ENCODE data around the gene SIPA1L3.

The SIPA1L3 gene

DNA sequence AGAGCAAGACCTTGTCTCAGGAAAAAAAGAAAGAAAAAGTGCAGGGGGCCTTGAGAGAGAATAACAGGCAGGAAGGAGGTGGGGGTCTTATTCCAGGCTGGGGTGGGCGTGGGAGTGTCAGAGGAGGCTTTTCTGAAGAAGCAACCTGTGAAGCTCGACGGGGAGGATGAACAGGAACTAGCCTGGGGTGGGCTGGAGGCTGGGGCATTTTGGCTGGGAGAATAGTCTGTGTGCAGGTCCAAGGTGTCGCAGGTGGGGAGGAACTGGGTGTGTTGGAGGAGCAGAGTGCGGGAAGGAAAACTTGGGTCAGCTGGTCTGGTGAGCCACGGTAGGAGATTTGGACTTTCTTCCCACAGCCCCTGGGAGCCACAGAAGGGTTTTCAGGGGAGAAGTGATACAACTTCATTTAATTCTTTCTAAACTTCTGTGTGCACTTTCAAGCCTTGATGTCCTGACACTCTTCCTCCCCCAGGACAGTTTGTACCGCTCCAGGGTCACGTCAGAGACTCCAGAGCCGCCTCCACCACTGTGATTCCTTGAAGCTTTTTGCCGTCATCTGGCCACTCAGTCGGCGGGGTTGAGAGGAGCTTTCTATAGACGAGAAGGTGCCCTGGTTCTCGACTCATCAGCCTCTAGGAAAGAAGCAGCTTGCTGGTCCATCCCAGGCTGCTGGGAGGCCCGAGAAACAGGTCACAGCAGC, 138.7 kb downstream of the SIPA1L3 start:
- H3K36me3 ChIP-seq (ENCODE audit: insufficient read depth), result no peaks in the 10 kb centered on the region
- no peak overlapping the region for H3K4me2 ChIP-seq
- H3K79me2 ChIP-seq (ENCODE audit: insufficient read depth, low read depth), result no peaks in the 10 kb centered on the region
- H2AFZ ChIP-seq (ENCODE audit: low read depth), result no peak overlapping the region
- H3K4me3 ChIP-seq (IDR thresholded peaks at IDR 0.05; ENCODE audit: insufficient read depth, low read depth, low read length), result no peak overlapping the region
- no peak overlapping the region for H3K27ac ChIP-seq
- TF ChIP-seq, protein P1, sequence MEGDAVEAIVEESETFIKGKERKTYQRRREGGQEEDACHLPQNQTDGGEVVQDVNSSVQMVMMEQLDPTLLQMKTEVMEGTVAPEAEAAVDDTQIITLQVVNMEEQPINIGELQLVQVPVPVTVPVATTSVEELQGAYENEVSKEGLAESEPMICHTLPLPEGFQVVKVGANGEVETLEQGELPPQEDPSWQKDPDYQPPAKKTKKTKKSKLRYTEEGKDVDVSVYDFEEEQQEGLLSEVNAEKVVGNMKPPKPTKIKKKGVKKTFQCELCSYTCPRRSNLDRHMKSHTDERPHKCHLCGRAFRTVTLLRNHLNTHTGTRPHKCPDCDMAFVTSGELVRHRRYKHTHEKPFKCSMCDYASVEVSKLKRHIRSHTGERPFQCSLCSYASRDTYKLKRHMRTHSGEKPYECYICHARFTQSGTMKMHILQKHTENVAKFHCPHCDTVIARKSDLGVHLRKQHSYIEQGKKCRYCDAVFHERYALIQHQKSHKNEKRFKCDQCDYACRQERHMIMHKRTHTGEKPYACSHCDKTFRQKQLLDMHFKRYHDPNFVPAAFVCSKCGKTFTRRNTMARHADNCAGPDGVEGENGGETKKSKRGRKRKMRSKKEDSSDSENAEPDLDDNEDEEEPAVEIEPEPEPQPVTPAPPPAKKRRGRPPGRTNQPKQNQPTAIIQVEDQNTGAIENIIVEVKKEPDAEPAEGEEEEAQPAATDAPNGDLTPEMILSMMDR (conservative IDR thresholded peaks at IDR 0.05; ENCODE audit: low read depth, low read length), result no peak
- H4K20me1 ChIP-seq (ENCODE audit: insufficient read depth), result no peaks in the 10 kb centered on the region
- peaks cover 7% of the 10 kb centered on the region for H3K4me1 ChIP-seq (ENCODE audit: low read depth, poor library complexity, severe bottlenecking)
- H3K9ac ChIP-seq, result no peak overlapping the region
- H3K27me3 ChIP-seq (ENCODE audit: insufficient read depth, low read depth), result no peaks in the 10 kb centered on the region

DNA sequence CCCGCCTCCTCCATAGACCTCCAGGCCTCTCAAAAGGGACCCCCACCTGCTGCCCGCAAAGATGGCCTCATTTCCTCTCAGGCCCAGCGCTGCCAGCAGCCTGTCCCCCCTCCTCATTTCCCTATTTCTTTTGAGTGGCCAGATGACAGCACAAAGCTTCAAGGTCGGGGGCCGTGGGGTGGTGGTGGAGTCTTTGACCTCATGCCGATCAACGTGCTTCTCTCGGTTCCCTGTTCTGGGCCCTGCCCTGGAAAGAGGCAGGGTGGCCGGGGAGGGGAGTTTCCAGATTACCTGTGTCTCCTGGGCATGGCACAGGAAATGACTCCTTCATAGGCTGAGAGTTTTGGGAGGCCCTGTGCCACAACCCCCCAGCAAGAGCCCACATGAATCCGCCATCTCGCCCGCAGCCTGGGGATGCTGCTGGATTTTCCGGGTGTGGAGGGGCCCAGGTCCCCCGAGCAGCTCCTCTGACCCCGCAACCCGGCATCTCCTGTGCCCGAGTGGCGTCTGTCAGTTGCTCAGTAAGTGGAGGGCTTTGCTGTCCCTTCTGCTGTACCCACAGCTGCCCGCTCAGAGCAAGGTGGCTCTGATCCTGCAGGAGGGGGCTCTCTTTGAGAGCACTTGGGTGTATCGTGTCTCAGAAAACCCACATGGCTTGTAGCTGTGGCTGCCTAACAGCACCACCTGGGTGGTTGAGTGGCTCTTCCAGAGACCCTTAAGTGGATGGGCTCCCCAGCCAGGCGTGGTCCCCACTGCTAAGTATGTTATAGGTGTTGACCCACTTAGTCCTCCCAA, 139.4 kb downstream of the SIPA1L3 start:
- H3K27me3 ChIP-seq (ENCODE audit: insufficient read depth, low read depth), result no peaks in the 10 kb centered on the region
- no peaks in the 10 kb centered on the region for H4K20me1 ChIP-seq (ENCODE audit: insufficient read depth)
- H3K9ac ChIP-seq, result no peak overlapping the region
- no peak overlapping the region for H2AFZ ChIP-seq (ENCODE audit: low read depth)
- peaks cover 7% of the 10 kb centered on the region for H3K4me1 ChIP-seq (ENCODE audit: low read depth, poor library complexity, severe bottlenecking)
- H3K4me3 ChIP-seq (IDR thresholded peaks at IDR 0.05; ENCODE audit: insufficient read depth, low read depth, low read length), result no peak overlapping the region
- H3K27ac ChIP-seq, result no peak overlapping the region
- no peaks in the 10 kb centered on the region for H3K36me3 ChIP-seq (ENCODE audit: insufficient read depth)
- no peak overlapping the region for H3K4me2 ChIP-seq
- no peaks in the 10 kb centered on the region for H3K79me2 ChIP-seq (ENCODE audit: insufficient read depth, low read depth)
- TF ChIP-seq, protein P1 (conservative IDR thresholded peaks at IDR 0.05; ENCODE audit: low read depth, low read length), result no peak

DNA sequence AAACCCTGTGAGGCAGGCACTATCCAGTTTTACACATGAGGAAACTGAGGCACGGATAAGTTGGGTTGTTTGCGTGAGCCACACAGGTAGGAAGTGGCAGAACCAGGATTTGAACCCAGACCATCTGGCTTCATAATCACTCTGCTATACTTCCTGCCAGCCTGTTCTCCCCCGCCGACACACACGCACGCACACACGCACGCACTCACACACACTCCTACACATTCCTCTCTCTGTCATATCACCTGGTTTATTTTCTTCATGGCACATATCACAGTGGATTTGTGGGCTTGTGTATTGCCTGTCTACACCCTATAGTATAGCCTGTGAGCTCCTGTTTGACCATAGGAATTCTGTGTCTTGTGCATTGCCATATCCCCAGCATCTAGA, 140.0 kb downstream of the SIPA1L3 start:
- H4K20me1 ChIP-seq (ENCODE audit: insufficient read depth), result no peaks in the 10 kb centered on the region
- H3K79me2 ChIP-seq (ENCODE audit: insufficient read depth, low read depth), result no peaks in the 10 kb centered on the region

DNA sequence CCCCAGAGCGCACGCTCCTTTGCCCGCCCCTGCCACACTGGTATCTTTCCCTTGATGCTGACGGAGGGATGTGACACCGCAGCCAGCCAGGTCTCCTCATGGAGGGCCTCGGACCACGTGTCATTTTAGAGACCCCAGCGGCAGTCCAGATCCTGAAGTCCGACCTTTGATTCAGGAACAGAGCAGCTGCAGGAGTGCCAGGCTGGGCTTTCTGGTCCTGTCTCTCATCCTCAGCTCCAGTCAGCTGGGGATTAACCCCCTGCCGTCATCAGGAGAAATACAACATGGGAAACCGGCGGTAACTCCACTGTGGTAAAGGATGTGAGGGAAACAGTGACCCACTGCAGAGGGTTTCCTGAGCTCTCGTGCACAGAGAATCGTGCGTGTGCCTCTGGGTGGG, 140.6 kb downstream of the SIPA1L3 start:
- no peaks in the 10 kb centered on the region for H3K79me2 ChIP-seq (ENCODE audit: insufficient read depth, low read depth)
- TF ChIP-seq, protein P1 (conservative IDR thresholded peaks at IDR 0.05; ENCODE audit: low read depth, low read length), result no peak
- no peak overlapping the region for H2AFZ ChIP-seq (ENCODE audit: low read depth)
- H3K4me3 ChIP-seq (IDR thresholded peaks at IDR 0.05; ENCODE audit: insufficient read depth, low read depth, low read length), result no peak overlapping the region
- H3K4me2 ChIP-seq, result no peak overlapping the region
- peak overlapping the region; percentile 56; the same call in 1 of the 2 replicates for H3K27ac ChIP-seq
- peaks cover 7% of the 10 kb centered on the region for H3K4me1 ChIP-seq (ENCODE audit: low read depth, poor library complexity, severe bottlenecking)
- no peaks in the 10 kb centered on the region for H4K20me1 ChIP-seq (ENCODE audit: insufficient read depth)
- H3K27me3 ChIP-seq (ENCODE audit: insufficient read depth, low read depth), result no peaks in the 10 kb centered on the region
- no peaks in the 10 kb centered on the region for H3K36me3 ChIP-seq (ENCODE audit: insufficient read depth)
- H3K9ac ChIP-seq, result no peak overlapping the region

More for the DNA sequence above, 140.0 kb downstream of the SIPA1L3 start:
- H3K9ac ChIP-seq, result no peak overlapping the region
- H3K4me1 ChIP-seq (ENCODE audit: low read depth, poor library complexity, severe bottlenecking), result peaks cover 7% of the 10 kb centered on the region
- H3K27ac ChIP-seq, result no peak overlapping the region
- no peak overlapping the region for H3K4me3 ChIP-seq (IDR thresholded peaks at IDR 0.05; ENCODE audit: insufficient read depth, low read depth, low read length)
- H3K4me2 ChIP-seq, result no peak overlapping the region
- H3K27me3 ChIP-seq (ENCODE audit: insufficient read depth, low read depth), result no peaks in the 10 kb centered on the region
- H2AFZ ChIP-seq (ENCODE audit: low read depth), result no peak overlapping the region
- no peaks in the 10 kb centered on the region for H3K36me3 ChIP-seq (ENCODE audit: insufficient read depth)
- TF ChIP-seq, protein P1 (conservative IDR thresholded peaks at IDR 0.05; ENCODE audit: low read depth, low read length), result no peak

All from KMS-11 (cell line).